ENCODE data around the gene C20orf144.
"Not testable (repeated sequence)": the region's sequence is repeated elsewhere in the genome, so short reads cannot be mapped to it uniquely, and the experiment has no call there.

The C20orf144 gene

DNA sequence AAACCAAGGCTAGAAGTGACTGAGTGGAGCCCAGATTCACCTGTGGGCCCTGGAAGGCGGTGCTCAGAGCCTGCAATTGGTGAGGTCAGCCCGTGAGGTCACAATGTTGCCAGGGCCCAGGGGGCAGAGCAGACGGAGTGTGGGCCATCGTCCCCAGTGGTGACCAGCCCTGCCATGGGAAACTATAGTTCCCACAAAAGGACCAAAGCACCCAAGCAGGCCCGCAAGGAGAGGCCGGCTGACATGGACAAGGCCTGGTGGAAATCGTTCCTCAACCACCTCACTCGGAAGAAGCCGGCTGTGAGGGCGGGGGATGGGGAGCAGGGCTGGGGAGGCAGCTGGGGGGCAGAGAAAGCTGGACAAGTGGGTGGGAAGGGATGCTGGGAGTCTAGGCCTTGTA is at the start of gene C20orf144:
C20orf144 (plus strand) TSS at position 156 of the 400 bp plus-strand sequence; CDS start at position 175, 19 bp downstream.
- no peak for DNase-seq

DNA sequence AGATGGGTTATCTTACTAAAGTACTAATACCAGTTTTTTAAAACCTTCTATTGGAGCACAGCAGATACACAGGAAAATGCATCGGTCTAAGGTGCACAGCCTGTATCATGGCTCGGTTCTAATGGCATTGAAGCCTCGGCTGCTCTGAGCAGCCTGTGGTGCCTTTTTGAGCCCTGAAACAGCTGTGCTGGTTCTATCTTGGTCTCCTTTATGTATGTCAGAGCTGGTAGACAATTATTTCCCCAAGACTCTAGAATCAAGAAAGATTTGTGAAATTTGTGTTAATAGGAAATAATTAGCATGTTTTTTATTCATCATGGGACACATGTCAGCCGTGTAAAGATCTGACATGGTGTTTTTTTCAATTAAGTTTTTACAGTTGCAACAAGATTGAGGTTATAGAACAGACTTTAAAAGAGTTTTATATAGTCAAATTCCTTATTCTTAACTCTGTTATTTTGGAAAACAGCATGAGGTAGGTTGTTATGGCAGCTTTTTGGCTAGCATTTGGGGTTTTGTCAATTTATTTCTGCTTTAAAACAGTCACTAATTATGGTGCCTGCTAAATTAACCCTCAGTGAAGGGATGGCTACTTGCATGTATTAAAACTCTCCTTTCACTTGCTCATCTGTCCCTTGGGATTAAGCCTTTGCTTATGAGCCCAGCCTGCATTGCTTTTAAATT is 40.3 kb upstream of the C20orf144 start:
- DNase-seq: no peak

DNA sequence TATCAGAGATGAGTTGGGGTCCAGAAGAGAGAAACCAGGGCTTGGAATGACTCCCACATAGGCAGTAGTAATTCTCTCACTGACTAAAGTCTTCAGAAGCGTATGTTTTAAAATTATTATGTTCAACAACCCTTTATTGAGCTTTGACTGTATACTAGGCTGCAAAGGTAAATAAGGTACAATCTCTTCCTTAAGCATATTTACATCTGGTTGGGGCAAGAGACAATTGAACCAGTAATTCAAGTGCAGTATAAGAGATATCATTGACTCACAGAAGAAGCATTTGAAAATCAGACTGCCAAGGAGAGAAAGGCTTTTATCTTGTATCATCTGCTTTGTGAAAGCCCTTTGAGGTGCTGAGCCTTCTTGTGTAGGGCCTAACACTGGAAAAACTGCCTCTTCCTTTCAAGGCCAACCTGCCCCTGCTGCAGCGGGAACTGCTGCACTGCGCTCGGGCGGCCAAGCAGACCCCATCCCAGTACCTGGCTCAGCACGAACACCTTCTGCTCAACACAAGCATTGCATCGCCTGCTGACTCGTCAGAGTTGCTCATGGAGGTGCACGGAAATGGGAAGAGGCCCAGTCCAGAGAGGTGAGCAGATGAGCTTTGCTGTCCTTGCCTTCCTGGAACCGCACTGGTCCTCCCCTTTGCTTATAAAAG is 39.3 kb upstream of the C20orf144 start:
- no peak for DNase-seq

DNA sequence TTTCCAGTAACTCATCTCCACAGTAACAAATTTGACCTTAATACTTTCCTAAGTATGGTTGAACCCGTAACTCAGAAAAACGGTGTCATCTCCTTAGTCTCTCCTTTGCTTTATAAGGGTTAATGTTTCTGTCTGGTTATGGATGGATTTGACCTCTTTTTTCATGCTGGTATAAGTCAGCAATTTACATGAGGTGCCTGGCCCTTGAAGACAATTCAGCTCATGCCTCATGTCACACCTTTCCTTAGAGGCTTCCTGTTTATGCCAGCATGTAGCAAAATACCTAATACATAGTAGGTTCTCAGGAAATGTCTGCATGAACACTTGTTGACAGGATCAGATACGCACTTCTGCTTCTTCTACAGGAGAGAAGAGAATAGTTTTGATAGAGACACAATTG is 37.7 kb upstream of the C20orf144 start:
- DNase-seq: no peak

DNA sequence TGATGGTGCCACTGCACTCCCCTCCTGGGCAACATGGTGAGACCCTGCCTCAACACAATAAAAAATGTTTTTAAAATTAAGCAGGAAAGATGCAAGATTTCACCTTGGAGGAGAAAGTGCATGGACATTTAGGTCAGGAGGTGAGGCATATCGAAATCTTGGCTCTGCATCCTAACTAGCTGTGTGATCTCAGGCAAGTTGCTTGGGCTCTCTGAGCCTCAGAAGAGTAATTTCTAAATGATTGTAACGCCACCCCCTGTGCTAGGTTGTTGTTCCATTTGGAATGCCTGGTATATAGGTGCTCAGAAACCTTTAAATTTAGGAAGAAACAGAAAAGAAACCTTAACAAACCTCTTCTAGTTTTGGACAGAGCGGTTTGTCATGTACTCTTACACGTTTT is 35.9 kb upstream of the C20orf144 start:
- no peak for DNase-seq

DNA sequence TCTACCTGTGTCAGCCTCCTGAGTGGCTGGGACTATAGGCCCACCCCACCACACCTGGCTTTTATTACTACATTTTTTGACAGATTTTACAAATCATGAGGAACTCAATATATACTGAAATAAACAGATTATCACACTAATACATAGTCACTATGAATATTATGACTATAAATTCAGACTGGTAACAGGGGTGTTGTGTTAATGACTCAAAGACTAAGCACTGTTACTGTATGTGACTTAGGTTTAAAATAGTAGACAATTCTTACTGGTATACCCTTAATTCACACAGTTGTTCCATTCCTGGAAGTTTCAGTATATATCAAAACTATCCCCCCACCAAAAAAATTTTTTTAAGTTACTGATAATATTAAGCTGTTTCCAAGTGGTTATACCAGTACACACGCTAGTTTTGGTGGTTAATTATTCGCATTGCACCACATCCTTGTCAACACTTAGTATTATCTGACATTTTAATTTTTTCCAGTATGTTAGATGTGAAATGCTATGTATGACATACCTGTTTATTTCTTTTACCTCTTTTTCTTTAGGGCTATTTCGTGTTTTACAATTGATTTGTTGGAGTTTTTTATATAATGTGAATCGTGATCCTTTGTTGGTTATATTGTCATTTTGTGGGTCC is 34.4 kb upstream of the C20orf144 start:
- no peak for DNase-seq

DNA sequence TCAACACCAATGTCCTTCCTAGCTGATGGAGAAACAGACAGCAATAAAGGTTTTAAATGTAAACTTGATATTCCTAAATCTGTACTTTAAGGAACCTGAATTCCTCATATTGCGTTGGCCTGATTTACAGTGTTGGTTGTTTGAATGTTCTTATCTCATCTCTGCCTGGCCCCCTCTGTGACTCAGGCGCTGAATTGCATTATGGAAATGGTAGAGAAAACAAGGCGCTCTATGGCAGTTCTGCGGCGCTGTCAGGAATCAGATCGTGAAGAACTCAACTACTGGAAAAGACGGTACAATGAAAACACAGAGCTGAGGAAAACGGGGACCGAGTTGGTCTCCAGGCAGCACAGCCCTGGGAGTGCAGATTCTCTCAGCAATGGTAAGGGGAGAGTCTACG is 32.6 kb upstream of the C20orf144 start:
- DNase-seq: no peak

DNA sequence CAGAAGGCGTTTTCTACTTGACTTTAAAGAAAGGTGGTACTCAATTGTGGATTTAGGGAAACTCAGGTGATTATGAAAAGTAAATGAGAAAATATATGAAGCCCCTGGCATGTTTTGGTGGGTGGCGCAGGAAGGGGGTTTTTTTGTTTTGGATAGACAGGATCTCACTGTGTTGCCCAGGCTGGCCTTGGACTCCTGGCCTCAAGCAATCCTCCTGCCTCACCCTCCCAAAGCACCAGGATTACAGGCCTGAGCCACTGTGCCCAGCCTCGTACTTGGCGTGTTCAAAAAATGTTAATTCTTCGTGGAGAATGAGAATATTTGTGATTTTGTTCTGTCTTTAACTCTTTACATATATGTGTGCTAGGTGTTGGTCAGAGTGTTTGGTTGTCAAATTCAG is 32.1 kb upstream of the C20orf144 start:
- DNase-seq: no peak

DNA sequence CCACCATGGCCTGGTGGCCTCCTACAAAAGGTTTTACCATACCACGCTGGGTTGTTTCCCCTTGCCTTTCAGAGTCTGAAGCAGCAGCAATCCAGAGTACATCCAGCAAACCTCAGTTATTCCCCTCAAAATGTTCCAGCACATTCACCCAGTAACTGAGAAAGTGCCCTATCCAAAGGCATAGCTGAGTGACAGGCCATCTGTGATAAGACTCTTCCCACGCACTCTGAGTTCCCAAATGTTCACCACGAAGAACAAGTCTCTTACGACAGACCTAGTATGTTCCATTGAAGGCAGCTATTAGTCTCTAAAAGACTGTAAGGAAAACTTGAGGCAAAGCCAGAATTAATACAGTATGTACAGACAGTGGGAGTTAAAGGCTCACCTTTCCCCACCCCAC is 31.6 kb upstream of the C20orf144 start:
- no peak for DNase-seq

DNA sequence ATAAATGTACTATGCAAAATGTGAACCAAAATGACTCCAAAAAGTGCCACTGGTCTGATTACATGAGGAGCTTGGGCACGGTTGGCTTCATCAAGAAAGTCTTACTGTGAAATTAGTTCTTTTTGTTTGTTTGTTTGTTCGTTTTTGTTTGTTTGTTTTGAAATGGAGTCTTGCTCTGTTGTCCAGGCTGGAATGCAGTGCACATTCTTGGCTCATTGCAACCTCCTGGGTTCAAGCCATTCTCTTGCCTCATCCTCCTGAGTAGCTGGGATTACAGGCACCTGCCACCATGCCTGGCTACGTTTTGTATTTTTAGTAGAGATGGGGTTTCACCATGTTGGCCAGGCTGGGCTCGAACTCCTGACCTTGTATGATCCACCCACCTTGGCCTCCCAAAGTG is 30.2 kb upstream of the C20orf144 start:
- DNase-seq: not testable (repeated sequence)

DNA sequence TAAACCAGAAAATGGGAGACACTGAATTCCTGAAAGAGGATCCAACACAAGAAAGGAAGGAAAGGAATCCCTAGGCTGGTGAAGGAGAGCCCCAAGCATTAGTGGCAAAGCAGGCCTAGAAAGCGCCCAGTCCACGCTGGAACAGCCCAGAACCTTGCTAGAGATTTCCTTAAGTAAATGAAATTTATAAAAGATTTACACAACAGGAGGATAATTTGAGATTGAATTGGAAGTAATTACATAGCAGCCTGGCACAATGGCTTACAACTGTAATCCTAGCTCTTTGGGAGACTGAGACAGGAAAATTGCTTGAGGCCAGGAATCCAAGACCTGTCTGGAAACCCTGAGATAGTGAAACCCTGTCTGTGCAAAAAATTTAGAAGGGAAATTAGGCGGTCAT is 26.8 kb upstream of the C20orf144 start:
- no peak for DNase-seq

DNA sequence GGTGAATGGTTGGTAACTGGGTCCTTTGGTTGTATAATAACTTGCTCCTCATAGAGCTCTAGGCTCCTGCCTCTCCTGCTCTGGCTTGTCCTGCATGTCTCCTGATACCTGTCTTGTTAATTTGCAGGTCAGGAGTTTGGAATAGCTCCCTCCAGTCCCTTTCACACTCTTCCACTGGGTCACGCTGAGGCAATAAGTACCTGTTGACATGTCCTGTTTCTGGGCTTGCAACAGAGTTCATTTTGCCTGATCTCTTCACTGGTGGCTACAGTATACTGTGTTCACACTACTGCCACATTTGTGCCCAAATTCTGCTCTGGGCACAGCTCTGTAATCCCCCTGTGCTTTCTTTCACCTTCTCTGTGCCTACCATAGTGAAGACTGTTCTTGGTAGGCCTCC is 25.4 kb upstream of the C20orf144 start:
- DNase-seq: no peak

DNA sequence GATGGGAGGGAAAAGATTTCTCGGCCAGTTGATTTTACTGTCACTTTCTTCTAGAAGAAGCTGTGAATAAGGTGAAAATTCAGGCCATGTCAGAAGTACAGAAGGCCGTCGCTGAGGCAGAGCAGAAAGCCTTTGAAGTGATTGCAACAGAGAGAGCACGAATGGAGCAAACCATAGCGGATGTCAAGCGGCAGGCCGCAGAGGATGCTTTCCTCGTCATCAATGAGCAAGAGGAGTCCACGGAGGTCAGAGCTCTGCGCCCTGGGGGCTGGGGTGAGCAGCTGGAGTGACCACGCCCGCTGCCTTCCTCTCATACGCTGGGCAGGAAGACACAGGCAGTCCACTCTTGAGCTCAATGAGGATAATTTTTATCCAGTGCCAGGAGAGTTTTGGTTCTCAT is 21.8 kb upstream of the C20orf144 start:
- DNase-seq: no peak

DNA sequence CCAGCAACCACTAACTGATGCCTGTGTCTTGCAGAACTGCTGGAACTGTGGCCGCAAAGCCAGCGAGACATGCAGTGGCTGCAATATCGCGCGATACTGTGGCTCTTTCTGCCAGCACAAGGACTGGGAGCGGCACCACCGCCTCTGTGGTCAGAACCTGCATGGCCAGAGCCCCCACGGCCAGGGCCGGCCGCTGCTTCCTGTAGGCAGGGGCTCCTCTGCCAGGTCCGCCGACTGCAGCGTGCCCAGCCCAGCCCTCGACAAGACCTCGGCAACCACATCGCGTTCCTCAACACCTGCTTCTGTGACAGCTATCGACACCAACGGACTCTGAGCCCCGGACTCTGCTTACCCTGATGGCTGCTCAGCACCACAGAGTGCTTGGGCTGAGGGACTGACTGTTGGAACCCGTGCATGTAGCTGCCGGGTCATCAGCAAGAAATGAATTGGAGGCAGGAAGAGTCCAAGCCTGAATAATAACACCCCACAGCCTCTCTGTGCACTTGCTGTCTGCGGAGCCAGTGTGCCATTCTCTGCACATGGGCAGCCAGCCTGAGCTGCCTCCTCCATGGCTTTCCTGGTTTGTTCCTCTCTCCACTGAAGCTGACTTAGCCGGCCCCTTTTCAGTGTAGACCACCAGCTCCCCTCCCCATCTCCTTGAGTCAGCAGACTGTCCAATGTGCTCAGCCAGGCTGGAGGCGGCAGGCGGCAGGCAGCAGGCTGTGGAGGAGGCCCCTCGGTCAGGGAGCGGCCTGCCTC is 17.6 kb upstream of the C20orf144 start:
- DNase-seq: no peak

DNA sequence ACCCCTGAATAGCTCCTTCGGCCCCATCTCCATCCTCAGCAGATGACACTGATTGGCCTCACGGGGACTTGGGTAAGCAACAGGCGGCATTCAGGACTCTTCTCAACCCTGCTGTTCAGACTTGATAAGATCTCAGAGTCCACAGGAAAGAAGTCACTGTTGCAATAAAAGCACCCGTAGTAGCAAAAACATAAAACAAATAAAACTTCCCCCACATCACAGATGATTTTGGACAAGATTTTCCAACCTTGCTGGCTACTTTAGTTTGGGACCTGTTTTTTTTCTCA is 17.1 kb upstream of the C20orf144 start:
- no peak for DNase-seq

DNA sequence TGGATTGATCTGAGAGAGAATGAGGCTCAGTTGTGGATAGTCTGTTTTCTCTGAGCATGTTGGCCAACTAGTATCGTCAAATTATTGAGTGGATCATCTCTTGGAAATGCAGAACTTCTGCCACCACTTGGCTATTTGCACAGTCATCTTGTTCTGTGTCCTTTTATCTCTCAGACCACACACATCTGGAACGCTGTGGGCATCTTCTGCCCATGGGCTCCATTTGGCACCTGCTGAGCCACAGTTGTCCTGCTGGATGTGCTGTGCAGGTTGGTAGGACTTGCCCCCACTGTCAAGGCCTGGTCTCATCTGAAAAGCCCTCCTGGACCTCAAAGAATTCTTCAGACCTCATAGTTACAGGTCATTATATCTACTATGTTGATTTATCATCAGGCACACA is 16.7 kb upstream of the C20orf144 start:
- no peak for DNase-seq

DNA sequence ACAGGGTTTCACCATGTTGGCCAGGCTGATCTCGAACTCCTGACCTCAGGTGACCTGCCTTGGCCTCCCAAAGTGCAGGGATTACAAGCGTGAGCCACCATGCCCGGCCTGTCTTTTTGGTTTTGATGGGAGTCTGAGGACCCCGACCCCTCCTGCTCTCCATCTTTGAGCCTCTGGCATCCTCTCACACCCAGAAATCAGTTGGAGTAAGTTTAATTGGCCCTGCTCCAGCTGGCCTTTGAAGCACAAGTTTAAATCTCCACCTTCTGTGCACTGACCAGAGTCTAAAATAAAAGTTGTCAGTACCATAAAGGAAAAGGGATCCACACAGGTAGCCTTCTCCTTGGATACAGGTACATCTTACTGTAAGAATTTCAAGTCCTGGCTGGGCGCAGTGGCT is 15.9 kb upstream of the C20orf144 start:
- DNase-seq: no peak

DNA sequence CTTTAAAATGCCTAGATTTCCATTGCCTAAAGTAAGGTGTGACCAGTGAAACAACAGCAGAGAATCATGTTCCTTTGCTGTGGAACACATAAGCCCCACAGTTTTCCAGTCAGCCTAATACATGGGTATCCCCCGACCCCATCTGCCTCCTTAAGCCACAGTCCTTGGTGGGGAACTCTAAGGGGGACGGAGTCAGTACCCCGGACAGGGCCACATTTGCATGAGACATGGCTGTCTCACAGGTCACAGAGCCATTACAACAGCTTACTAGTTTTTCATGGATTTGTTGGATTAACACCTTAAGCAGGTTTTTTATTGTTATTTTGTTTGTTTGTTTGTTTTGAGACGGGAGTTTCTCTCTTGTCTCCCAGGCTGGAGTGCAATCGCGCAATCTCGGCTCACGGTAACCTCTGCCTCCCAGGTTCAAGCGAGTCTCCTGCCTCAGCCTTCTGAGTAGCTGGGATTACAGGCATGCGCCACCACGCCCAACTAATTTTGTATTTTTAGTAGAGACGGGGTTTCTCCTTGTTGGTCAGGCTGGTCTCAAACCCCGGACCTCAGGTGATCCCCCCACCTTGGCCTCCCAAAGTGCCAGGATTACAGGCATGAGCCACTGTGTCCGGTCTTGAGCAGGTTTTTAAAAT is 15.0 kb upstream of the C20orf144 start:
- not testable (repeated sequence) for DNase-seq

DNA sequence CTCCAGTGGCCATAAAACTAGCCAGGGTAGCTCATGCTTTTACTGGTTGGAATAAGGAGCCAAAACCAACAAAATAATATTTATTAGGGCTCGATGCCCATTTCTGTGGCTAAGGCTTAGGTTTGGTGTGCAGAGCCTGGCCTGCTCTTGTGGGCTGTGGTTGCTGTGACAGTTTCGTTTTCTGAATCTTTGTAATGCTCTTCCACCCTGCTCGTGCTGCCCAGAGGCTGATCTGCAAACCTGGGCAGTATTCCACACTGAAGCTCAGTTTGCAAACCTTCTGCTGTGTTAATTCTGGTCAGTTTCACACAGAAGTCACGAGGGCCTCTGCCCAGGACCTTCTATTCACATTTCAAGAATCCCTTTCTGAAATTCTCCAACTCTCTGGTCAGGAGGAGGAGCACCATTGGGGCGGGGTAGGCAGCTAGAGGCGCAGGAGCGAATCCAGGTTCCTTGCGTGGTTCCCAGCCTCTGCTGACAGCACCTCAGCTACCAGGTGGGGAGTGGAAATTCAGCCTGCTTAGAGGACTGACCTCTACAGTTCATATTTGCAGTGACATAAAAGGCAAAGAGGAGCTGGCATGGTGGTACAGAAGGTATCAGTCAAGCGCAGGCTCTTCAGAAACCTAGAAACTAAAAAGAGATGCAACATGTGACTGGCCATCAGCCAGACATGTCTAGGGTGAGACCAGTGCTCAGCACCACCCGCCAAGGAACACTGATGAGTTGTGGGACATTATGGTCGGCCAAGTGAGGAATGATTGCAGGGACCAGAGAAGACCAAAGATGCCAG is 14.3 kb upstream of the C20orf144 start:
- DNase-seq: no peak

DNA sequence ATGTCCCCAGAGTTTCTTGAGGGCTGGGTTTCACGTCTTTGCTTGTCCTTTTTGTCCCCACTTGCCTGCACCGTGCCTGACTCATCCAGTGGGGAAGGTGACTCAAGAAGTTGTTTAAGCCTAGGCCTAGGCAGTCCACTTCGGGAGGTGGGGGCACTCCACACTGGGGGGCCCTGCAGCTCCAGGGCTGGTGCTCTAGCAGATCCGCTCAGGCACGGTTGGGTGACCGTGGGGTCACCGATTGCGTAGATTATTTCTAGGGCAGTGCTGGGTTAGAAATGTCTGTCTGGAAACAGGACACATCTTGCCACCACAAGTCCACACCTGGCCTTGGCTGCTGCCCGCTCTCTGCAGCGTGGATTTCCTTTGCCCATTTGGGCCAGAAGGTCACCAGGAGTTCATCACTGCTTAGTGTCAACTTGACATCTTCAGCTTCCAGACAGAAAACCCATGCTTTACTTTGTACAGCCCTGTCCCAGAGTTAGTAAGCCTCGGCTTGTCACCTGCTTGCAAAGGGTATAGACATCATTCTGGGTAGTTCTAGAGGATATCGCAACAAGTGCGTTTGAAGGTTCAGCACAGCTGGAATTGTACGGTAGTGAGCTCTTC is 13.6 kb upstream of the C20orf144 start:
- DNase-seq: no peak

DNA sequence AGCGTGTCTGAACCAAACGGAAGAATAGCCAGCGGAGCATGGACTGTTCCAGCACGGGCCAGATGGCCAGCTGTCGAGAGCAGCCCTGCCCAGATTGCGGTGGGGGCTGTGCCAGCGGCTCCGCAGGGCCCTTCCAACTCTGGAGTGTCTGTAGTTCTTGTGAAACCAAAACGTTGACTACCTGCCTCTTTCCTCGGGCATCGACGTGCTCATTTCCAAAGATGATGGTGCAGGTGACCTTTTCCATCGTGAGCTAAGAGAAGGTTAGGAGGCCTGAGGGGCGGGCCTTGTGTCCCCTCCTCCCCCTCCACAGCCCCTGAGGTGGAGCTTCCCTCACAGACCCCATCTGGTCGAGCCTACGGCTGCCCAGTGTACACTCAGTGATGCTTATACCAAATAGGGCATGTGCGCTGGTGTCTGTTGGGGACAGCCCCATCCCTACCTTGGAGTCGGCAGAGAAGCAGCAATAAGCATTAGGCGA is 12.9 kb upstream of the C20orf144 start:
- DNase-seq: no peak
